Endothelial cell of umbilical vein (primary cell): ENCODE measurements around the gene EGFL7. TPM values are rescaled to one million over a fixed set of nuclear protein-coding genes. Genes with fewer than 3 reads are reported as not detected.

Experiments used
- Bru-seq: library from RNA; stranded (reverse); fragments of 400-500 nt; gene quantifications from one replicate; lab custom pipeline; 2021; lab: Mats Ljungman, UMichigan
- BruChase-seq, 2 experiments: library from RNA; stranded (reverse); fragments of 400-500 nt; gene quantifications; one replicate each; lab custom pipeline; 2021; lab: Mats Ljungman, UMichigan
- BruUV-seq: library from RNA; stranded (reverse); fragments of 400-500 nt; replicated peaks from 2 replicates; lab custom pipeline; 2021; lab: Mats Ljungman, UMichigan
- CTCF ChIA-PET: fragments of 300-600, 350-600 bp; sonication (Branson Sonifier 250); formaldehyde crosslinking; loops from one replicate; lab custom pipeline; 2021; ENCODE audit warnings: antibody characterized with exemption, inconsistent platforms; lab: Charles Lee
- POLR2A ChIA-PET: fragments of 300-600, 350-600 bp; sonication (Branson Sonifier 250); formaldehyde crosslinking; loops from one replicate; lab custom pipeline; 2021; ENCODE audit warnings: antibody characterized with exemption, inconsistent platforms; lab: Charles Lee
- DNase-seq: peaks from one replicate; pipeline ENCODE4 v3.0.0-alpha.2; 2011; ENCODE audit warnings: low read depth, low spot score
- FAIRE-seq: peaks from 2 replicates; lab custom pipeline; 2011; peaks lifted over from hg19 to GRCh38; lab: Jason Lieb, UNC
- H2AFZ ChIP-seq: 2 replicates; pipeline ENCODE4 v1.6.0; 2012; ENCODE audit warnings: low read depth, low read length, control low read depth, inconsistent platforms
- H3K27ac ChIP-seq: 2 replicates; pipeline ENCODE4 v1.5.1; 2011; ENCODE audit warnings: low read depth, mild to moderate bottlenecking, control low read depth, low read length, moderate library complexity; ENCODE audit not compliant: insufficient read depth
- H3K27me3 ChIP-seq, 2 experiments: 2 replicates each; pipeline versions ENCODE4 v1.6.0 to v1.6.1; 2011; ENCODE audit warnings: low read length in 2 of 2, mixed read lengths in 1 of 2; ENCODE audit not compliant: control insufficient read depth in 2 of 2, insufficient read depth in 2 of 2
- H3K36me3 ChIP-seq, 2 experiments: 2 replicates in 1 of 2; 3 replicates in 1 of 2; pipeline ENCODE4 v1.5.1; 2011; ENCODE audit warnings: low read length in 2 of 2, mild to moderate bottlenecking in 1 of 2, moderate library complexity in 1 of 2; ENCODE audit not compliant: control insufficient read depth in 2 of 2, insufficient read depth in 2 of 2; ENCODE audit errors: extremely low read depth in 1 of 2
- H3K4me1 ChIP-seq: 3 replicates; pipeline ENCODE4 v1.5.1; 2011; ENCODE audit warnings: mild to moderate bottlenecking, low read length; ENCODE audit not compliant: control insufficient read depth, insufficient read depth; ENCODE audit errors: extremely low read depth
- H3K4me2 ChIP-seq: 2 replicates; pipeline ENCODE4 v1.6.1; 2011; ENCODE audit warnings: low read length, control low read depth, mixed read lengths; ENCODE audit not compliant: insufficient read depth
- H3K4me3 ChIP-seq, 3 experiments: fragments of 200-600 bp in 1 of 3; sonication (generic), shearing (Covaris generic) in 1 of 3; replicated peaks in 1 of 3; 2 replicates each; pipeline ENCODE4 v1.5.1; 2011 to 2016; ENCODE audit warnings: control low read depth in 3 of 3, low read length in 3 of 3, mild to moderate bottlenecking in 2 of 3, inconsistent platforms in 1 of 3, low read depth in 1 of 3, moderate library complexity in 1 of 3; ENCODE audit not compliant: insufficient read depth in 1 of 3
- H3K79me2 ChIP-seq: 2 replicates; pipeline ENCODE4 v1.6.0; 2012; ENCODE audit warnings: low read length, inconsistent platforms; ENCODE audit not compliant: control insufficient read depth, insufficient read depth
- H3K9ac ChIP-seq: replicated peaks from 2 replicates; pipeline ENCODE3; 2011; ENCODE audit warnings: low read length, control low read depth; ENCODE audit not compliant: insufficient read depth; ENCODE audit errors: extremely low read depth
- H3K9me1 ChIP-seq: replicated peaks from 3 replicates; pipeline ENCODE4 v1.6.0; 2011; ENCODE audit warnings: mild to moderate bottlenecking, low read length; ENCODE audit not compliant: control insufficient read depth, insufficient read depth; ENCODE audit errors: extremely low read depth
- H3K9me3 ChIP-seq: replicated peaks from 2 replicates; pipeline ENCODE4 v1.5.1; 2012; ENCODE audit warnings: low read length, inconsistent platforms; ENCODE audit not compliant: control insufficient read depth, insufficient read depth
- H4K20me1 ChIP-seq: replicated peaks from 2 replicates; pipeline ENCODE3; 2011; ENCODE audit warnings: mild to moderate bottlenecking, low read length; ENCODE audit not compliant: control insufficient read depth, insufficient read depth; ENCODE audit errors: extremely low read depth
- EZH2 ChIP-seq: IDR thresholded peaks from 2 replicates; pipeline ENCODE4 v1.6.1; 2012; ENCODE audit warnings: borderline replicate concordance, low read depth, mild to moderate bottlenecking, moderate library complexity, low read length, inconsistent platforms; ENCODE audit not compliant: severe bottlenecking
- FOS ChIP-seq: IDR thresholded peaks from 2 replicates; pipeline ENCODE4 v1.6.1; 2011; ENCODE audit warnings: mild to moderate bottlenecking, low read length, moderate library complexity, borderline replicate concordance; ENCODE audit not compliant: insufficient read depth
- GATA2 ChIP-seq: IDR thresholded peaks from 2 replicates; pipeline ENCODE4 v1.7.0; 2011; ENCODE audit warnings: low read depth, mild to moderate bottlenecking, moderate library complexity, mixed read lengths, low read length; ENCODE audit not compliant: insufficient read length, insufficient read depth
- JUN ChIP-seq: IDR thresholded peaks from 2 replicates; pipeline ENCODE4 v1.6.1; 2011; ENCODE audit warnings: borderline replicate concordance, low read depth; ENCODE audit not compliant: insufficient read length, insufficient read depth
- MAX ChIP-seq: IDR thresholded peaks from 2 replicates; pipeline ENCODE4 v1.6.1; 2011; ENCODE audit not compliant: insufficient read depth, insufficient read length
- POLR2A ChIP-seq: IDR thresholded peaks from 2 replicates; pipeline ENCODE4 v1.6.1; 2012; ENCODE audit warnings: low read depth, mild to moderate bottlenecking, control low read depth, low read length
- POLR2AphosphoS5 ChIP-seq: IDR thresholded peaks from 2 replicates; pipeline ENCODE4 v1.6.1; 2012; ENCODE audit warnings: low read depth, mild to moderate bottlenecking, control low read depth, low read length, moderate library complexity; ENCODE audit not compliant: insufficient read depth
- dilution Hi-C: fragments of 300-500 bp; cut with MboI; formaldehyde crosslinking; loops from one replicate; pipeline ENCODE4 v1.15.0; 2019; ENCODE audit warnings: low sequenced_read_pairs; ENCODE audit not compliant: extremely low pct_ligation_motif_present
- intact Hi-C: fragments of 100-400 bp; cut with micrococcal nuclease; formaldehyde crosslinking; loops from one replicate; pipeline ENCODE4 v1.10.0; 2022
- long read RNA-seq: library from polyadenylated mRNA; stranded (forward); transcript quantifications from one replicate; pipeline ENCODE4 v2.0.0, GENCODE V29; 2021
- polyA minus RNA-seq, 3 experiments: library from RNA; depleted of rRNA, polyadenylated mRNA; stranded (reverse); fragments of >200 nt; gene quantifications; 1 replicate in 1 of 3; 2 replicates in 2 of 3; pipeline ENCODE4 v1.2.3, GENCODE V29; 2011
- polyA plus RNA-seq, 4 experiments: library from polyadenylated mRNA; depleted of rRNA in 3 of 4; stranded (reverse) in 3 of 4; unstranded in 1 of 4; fragments of >200 nt; gene quantifications; 2 replicates each; pipeline versions ENCODE4 v1.2.1 to v1.2.3, GENCODE V29; 2011 to 2012; ENCODE audit warnings: missing spikeins in 1 of 4
- total RNA-seq: library from RNA; stranded (reverse); gene quantifications from 2 replicates; pipeline ENCODE4 v1.2.3, GENCODE V29; 2021
- TF ChIP-seq, protein P1 (sequence below), 2 donors: IDR thresholded peaks; 1 replicate in 1 of 2; 2 replicates in 1 of 2; pipeline ENCODE4 v1.5.1; 2011; ENCODE audit warnings: low read length in 2 of 2, mild to moderate bottlenecking in 2 of 2, moderate library complexity in 2 of 2, control low read depth in 1 of 2, inconsistent platforms in 1 of 2, low read depth in 1 of 2; ENCODE audit not compliant: insufficient read depth in 1 of 2; ENCODE audit errors: extremely low read depth in 1 of 2

The EGFL7 gene
- total RNA-seq (1,042 and 1,043 TPM in 2 replicates), polyA plus RNA-seq (1,377 and 1,605 TPM in 2 replicates), polyA minus RNA-seq (208 and 351 TPM in 2 replicates), Bru-seq, nascent RNA (percentile 98 among the genes with signal in this experiment), BruChase-seq, experiment 1, labeled RNA remaining after a 6-hour chase (percentile 95 among the genes with signal in this experiment), BruChase-seq, experiment 2, labeled RNA remaining after a 2-hour chase (percentile 98 among the genes with signal in this experiment)
- 566 and 776 TPM in 2 replicates for polyA plus RNA-seq (2011; cell fraction: cytosol; rRNA removed)
- 1,080 and 1,467 TPM in 2 replicates for polyA plus RNA-seq (2011; cell fraction: nucleus; rRNA removed)
- polyA plus RNA-seq (2012), result 359 and 413 TPM in 2 replicates
- 15.5 TPM for polyA minus RNA-seq (2011; cell fraction: cytosol; rRNA and poly(A)+ RNA removed)
- polyA minus RNA-seq (2011; cell fraction: nucleus; rRNA and poly(A)+ RNA removed), result 236 and 523 TPM in 2 replicates
- long read RNA-seq, transcript EGFL7-204 (10 exons, 1,529 nt), result major isoform, 184 of 2,071 reads
- long read RNA-seq, transcript EGFL7-202 (9 exons, 1,282 nt), result minor isoform, 86 of 2,071 reads
- long read RNA-seq, partial matches to known transcripts, result 439 of 2,071 reads
- long read RNA-seq, other reads (novel, unspliced or antisense), result 1,356 of 2,071 reads

- BruUV-seq, result TSS peak; percentile 46
- Histone ChIP-seq H3K4me1 (peaks cover 45% of the 10 kb centered on the region), H3K9ac (peak within 1 kb of the TSS; percentile 99), H3K36me3 (peaks cover 16 to 30% of the 10 kb centered on the region in 2 experiments), H3K27me3 (no peaks in the 10 kb centered on the region), H3K4me3 (peak within 1 kb of the TSS; percentile 83 to 93 (median 90)), H3K79me2 (peaks cover 64% of the 10 kb centered on the region), H4K20me1 (no peaks in the 10 kb centered on the region), H3K9me3 (no peaks in the 10 kb centered on the region), H3K4me2 (peak within 1 kb of the TSS; percentile 48), H3K27ac (peak within 1 kb of the TSS; percentile 85), H2AFZ (no peak within 1 kb of the TSS), H3K9me1 (no peaks in the 10 kb centered on the region)
- intact Hi-C loops, result loop anchor here (1.0 kb wide), 1 partner anchor 17 kb away; no protein-coding TSS in a partner anchor
- DNase-seq (peak; percentile 82), FAIRE-seq (peak; percentile 95)
- ChIA-PET POLR2A (interaction anchor here (0.6 to 9.9 kb wide), 8 partner anchors 9 to 117 kb away, joined by 3 to 161 read pairs (median 5); no protein-coding TSS in a partner anchor), CTCF (interaction anchor here (7.2 kb wide), 1 partner anchor 17 kb away, joined by 90 read pairs; no protein-coding TSS in a partner anchor)
- TF ChIP-seq, protein P1, sequence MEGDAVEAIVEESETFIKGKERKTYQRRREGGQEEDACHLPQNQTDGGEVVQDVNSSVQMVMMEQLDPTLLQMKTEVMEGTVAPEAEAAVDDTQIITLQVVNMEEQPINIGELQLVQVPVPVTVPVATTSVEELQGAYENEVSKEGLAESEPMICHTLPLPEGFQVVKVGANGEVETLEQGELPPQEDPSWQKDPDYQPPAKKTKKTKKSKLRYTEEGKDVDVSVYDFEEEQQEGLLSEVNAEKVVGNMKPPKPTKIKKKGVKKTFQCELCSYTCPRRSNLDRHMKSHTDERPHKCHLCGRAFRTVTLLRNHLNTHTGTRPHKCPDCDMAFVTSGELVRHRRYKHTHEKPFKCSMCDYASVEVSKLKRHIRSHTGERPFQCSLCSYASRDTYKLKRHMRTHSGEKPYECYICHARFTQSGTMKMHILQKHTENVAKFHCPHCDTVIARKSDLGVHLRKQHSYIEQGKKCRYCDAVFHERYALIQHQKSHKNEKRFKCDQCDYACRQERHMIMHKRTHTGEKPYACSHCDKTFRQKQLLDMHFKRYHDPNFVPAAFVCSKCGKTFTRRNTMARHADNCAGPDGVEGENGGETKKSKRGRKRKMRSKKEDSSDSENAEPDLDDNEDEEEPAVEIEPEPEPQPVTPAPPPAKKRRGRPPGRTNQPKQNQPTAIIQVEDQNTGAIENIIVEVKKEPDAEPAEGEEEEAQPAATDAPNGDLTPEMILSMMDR (IDR thresholded peaks at IDR 0.05; ENCODE audit: extremely low read depth in 1 of 2, insufficient read depth in 1 of 2, low read depth in 1 of 2, low read length in 2 of 2), result no peak
- TF ChIP-seq POLR2AphosphoS5, result peak; percentile 100
- no peak for TF ChIP-seq EZH2
- peak; percentile 95 for TF ChIP-seq GATA2
- TF ChIP-seq FOS, result peak; percentile 36
- no peak for TF ChIP-seq MAX
- TF ChIP-seq POLR2A, result peak; percentile 100
- no peak for TF ChIP-seq JUN
- dilution Hi-C loops, result no loop called here
These were observed at the start of gene EGFL7 for GRCh38 chr9:136662656-136663581. Gene EGFL7, plus strand, starts transcription at chr9:136662916. Its CDS starts 5,367 bp downstream, at chr9:136668283.
